H1 (cell line): ENCODE results near the gene NEK2. TPM values are rescaled to one million over a fixed set of nuclear protein-coding genes. Genes with fewer than 3 reads are reported as not detected.

Source experiments
- CBX5 ChIP-seq: fragments of 300-800, 300-1000 bp; sonication (generic); IDR thresholded peaks from 2 replicates; pipeline ENCODE4 v1.7.1; 2016; ENCODE audit warnings: antibody characterized with exemption, low read length, low read depth
- CBX8 ChIP-seq: fragments of 300-800, 300-1000 bp; sonication (generic); IDR thresholded peaks from 2 replicates; pipeline ENCODE4 v1.7.1; 2016; ENCODE audit warnings: low read depth, low read length, borderline replicate concordance
- CHD1 ChIP-seq: IDR thresholded peaks from 2 replicates; pipeline ENCODE4 v1.6.1; 2012; ENCODE audit warnings: low read depth, low read length, improper control_type of control experiment
- MAFK ChIP-seq: IDR thresholded peaks from 2 replicates; pipeline ENCODE4 v1.6.1; 2012; ENCODE audit warnings: low read depth, mild to moderate bottlenecking, improper control_type of control experiment, low read length
- RBBP5 ChIP-seq: IDR thresholded peaks from 2 replicates; pipeline ENCODE4 v1.7.1; 2012; ENCODE audit warnings: low read depth, mild to moderate bottlenecking, inconsistent platforms, low read length, moderate library complexity, borderline replicate concordance
- SP1 ChIP-seq: IDR thresholded peaks from 2 replicates; pipeline ENCODE4 v1.6.1; 2011; ENCODE audit warnings: low read depth, low read length
- polyA plus RNA-seq, 7 experiments: library from polyadenylated mRNA; depleted of rRNA in 3 of 7; stranded (reverse) in 5 of 7; unstranded in 2 of 7; fragments of >200 nt in 5 of 7; fragments of 200-250 nt in 2 of 7; gene quantifications; 1 replicate in 5 of 7; 2 replicates in 1 of 7; 4 replicates in 1 of 7; pipeline versions ENCODE4 v1.2.1 to v1.2.3, GENCODE V29; 2011 to 2013; ENCODE audit warnings: missing spikeins in 2 of 7, mixed read lengths in 2 of 7
- total RNA-seq: library from RNA; stranded (reverse); fragmentation: NEBNext Ultra II Directional; extraction: Animal tissue kit (Norgen Biotek cat#: 25700); gene quantifications from 2 replicates; pipeline ENCODE4 v1.2.1, GENCODE V29; 2021

Gene NEK2
- total and polyA plus RNA-seq, 2 of the 8 experiments (the other 6 are each of a cell fraction or from before 2014, with no cell fraction given), result 8.4 to 22.9 TPM

DNA sequence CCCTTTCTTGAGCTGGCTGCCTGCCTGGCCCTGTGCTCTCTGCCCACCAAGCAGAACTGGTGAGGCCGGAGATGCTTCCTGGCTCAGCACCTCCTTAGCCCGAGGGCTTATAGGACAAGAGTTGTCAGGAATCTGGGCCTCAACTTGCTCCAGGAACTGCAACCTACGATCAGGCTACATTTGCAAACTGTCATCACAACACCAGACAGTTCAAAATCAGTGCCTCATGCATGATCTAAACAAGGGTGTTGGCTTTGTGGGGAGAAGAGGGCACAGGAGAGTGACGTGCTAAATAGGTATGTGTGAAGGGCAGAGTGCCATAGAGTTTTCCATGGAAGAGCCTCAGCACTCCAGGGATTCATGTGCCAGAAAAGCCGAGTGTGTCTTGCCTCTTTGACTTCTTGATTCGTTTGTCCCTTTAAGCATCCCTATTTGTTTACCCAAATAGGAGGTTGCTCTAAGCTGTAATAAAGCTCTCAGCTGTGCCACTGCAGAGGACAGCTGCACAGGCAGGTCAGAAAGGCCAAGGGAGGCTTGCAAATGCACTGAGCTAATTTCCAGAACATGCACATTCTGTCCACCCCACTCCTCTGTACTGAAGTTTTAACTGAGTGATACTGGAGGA is 30.2 kb upstream of the NEK2 start (continued):
- TF ChIP-seq SP1, result no peak
- no peak for TF ChIP-seq RBBP5
- TF ChIP-seq CHD1, result no peak
- TF ChIP-seq MAFK, result no peak
- no peak for TF ChIP-seq CBX8
- TF ChIP-seq CBX5, result no peak
